ENCODE measurements around the gene HMG20B.

Gene HMG20B

DNA sequence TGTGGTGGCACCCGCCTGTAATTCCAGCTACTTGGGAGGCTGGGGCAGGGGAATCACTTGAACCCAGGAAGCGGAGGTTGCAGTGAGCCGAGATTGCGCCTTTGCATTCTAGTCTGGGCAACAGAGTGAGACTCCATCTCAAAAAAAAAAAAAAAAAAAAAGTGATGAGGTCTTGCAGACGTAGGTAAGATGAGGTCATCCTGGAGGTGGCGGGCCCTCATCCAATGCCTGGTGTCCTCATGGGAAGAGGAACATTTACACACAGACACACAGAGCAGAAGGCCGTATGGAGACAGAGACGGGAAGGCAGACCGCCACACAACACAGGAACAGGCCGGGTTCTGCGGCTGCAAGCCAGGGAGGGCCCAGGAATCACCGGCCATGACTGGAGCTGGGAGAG is 49.5 kb downstream of the HMG20B start:
- no peak for DNase-seq

DNA sequence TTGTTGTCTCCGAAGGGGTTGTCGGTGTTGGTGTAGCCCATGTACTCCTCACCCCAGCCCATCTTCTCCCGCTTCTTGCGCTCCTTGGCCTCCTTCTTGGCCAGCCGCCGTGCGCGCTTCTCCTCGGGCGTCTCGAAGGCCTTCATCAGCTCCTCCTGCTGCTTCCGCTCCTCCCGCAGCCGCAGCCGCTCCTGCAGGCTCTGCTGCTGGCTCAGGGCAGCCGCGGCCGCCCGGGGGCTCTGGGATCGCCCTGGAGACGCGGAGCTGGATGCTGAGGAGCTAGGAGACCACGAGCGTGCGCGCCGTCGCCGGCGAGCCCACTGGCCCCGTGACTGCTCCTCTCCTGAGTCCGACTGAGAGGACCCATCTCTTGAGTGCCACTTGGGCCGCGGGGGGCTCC is 51.0 kb downstream of the HMG20B start:
- no peak for DNase-seq

DNA sequence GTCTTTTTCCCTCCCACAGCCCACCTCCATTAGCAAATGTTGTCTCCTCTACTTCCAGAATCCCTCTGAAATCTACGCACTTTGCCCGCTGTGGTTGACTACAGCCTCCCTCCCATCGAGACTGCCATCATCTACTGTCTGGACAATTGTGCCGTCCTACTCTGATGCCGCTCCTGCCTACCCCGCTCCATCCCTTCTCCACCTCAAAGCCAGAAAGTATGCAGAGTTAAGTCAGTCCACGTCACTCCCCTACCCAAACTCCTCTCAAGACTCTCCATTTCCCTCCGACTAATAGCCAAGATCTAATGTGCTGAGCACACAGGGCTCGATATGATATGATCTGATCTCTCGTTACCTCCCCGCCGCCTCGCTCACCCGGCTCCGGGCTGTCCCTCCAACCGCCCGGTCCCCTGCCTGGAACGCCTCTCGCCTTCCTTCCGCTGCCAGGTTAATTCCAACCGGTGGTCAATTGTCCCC is 53.3 kb downstream of the HMG20B start:
- peak in 1 of 2 experiments; percentile 9 for DNase-seq

DNA sequence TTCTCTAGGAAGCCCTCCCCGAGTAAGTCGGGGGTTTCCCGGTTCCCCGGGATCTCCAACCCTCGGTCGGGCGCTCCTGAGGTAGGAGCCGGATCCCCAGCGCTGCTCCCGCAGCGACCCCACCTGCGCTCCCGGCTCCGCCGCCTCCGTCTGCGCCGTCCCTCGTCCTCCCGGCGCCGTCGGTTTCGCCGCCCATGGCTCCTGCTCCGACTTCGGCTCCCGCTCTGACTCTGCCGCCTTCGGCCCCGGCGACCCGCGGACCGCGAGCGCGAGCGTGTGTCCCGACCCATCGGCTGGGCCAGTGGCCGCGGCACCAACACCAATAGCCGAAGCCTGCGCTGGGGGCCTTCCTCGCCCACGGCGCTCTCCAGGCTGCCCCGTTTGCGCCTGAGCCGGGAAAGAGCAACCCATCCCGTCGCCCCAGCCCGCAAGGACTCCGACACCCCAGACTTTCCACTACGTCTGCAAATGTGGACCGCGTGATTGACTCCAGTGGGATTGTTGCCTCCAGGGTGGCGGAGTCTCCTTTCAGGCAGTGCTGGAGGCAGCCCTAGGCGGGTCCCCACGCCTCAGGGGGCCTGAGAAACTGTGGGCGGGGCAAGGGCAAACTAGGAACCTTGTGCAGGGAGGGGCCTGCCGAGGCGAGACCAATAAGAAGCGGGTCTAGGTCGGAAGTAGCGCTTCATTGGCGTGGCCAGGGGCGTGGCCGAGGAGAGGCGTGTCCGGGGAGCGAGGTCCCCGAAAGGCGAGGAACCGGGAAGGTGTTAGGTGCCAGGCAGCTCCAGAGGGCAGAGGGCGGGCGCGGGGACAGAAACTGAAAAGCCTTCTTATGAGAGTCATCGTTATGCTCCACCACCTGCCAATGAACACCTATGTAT is 54.0 kb downstream of the HMG20B start, which contains the start of gene CACTIN:
CACTIN (minus strand) TSS at position 318 of the 878 bp plus-strand sequence; CDS start at position 290, 28 bp downstream.
- peak; percentile 98 to 99 for DNase-seq

DNA sequence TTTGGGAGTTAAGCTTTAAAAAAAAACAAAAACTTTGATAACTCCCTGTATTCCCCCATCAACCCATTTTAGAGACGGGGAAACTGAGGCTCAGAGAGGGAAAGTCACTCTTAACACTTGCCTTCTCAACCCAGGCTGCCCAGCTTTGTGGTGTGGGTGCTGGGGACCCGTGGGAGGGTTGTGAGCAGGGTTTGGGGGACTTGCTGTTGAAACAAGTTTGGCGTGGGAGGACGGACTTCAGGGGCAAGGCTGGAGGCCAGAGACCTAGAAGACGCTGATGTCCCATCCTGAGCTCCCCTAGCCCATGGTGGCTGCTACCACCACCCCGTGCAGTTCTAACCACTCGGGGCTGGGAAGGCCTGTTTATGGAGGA is 54.6 kb downstream of the HMG20B start:
- no peak for DNase-seq
